Colon (tissue), 2 donors: ENCODE data around the gene GPC6.
"Not testable (repeated sequence)": the region's sequence is repeated elsewhere in the genome, so short reads cannot be mapped to it uniquely, and the experiment has no call there.

Source experiments
- FAIRE-seq: peaks from 2 replicates; lab custom pipeline; 2012; peaks lifted over from hg19 to GRCh38; lab: Jason Lieb, UNC
- donor health status: control.
- donor health status: control.

Gene GPC6

DNA sequence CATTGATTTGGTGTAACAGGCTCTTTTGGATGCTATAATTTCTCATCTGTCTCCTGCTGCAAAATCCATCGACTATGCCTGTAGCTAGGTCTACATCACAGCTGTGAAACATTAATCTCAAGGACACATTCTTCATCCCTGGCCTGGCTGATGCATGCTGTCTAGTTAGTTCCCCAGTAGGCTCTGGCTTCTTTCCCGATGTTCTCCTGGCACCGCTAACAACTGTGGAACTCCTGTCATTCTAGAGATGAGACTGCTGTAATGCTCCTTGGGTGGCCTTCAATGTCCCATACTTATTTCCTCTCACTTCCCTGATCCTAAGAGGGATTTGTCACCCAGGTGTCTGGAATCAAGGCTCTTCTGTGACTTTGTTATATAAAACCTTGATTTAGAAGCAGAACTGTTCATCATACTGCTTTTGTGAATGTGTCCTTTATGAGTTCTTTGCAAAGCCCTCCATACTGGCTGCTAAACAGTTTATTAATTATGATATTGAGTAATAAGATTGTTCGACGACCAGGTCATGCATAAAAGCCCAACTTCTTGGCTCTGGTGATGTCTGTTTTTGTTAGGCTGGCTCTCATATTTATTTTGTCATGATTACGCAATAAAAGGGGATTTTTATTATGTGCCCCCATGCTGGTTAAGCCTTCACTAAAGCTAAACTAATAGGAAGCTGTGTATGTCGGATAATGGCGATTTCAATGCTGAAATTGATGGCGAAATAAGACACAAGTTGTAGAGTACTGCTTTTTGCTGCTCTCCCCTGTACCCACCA is 1025.4 kb downstream of the GPC6 start:
- FAIRE-seq, result no peak

GRCh38 chr13:94254737-94255136 is 1028.1 kb downstream of the GPC6 start:
- FAIRE-seq, result no peak

DNA sequence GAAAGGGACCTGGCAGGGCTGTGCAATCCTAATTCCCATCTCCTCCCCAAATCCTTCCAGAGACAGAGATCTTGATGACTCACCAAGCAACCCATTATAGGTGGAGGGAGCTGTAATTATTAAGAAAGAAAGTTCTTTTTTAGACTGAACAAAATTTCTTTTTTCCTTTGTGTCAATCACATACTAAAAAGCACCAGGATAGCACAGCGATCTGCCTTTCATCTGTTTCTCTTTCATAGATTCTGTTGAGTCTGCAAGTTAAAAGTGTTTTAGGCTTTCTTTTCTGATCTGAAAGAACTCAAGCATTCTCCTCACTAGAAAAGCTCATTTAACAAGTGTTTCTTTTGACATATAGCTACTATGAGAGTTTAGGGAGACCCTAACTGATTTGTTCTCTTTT is 1030.1 kb downstream of the GPC6 start:
- FAIRE-seq, result no peak

DNA sequence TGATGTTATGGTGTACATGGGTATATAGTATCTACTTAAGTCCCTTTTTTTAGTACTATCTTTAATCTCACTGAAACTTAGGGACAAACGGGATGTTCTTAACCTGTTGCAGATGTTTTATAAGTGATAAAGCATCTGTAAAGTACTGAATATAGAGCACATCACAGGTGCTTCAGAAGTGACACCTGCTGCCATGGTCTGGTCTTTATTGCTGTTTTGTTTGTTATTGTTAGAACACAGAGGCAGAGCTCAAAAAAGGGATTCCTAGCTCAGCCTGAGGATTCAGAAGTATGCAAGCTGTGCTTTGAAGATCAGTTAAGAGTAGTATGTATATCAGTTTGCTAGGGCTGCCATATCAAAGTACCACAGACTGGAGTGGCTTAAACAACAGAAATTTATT is 1033.4 kb downstream of the GPC6 start:
- FAIRE-seq, result no peak

DNA sequence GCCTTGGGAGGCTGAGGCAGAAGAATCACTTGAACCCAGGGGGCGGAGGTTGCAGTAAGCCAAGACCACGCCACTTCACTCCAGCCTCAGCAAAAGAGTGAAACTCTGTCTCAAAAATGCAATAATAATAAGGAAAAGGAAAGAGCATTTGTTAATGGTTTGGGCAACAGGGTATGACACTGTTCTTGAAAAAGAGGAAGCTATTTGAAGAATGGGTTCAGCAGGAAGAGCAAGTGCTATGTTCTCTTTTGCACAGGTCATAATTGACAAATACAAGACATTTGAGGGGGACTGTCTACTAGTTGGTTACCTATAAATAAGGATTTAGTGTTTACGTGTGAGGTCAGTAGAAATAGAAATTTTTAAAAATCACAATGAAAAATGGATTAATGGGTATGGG is 1034.6 kb downstream of the GPC6 start:
- no peak for FAIRE-seq

DNA sequence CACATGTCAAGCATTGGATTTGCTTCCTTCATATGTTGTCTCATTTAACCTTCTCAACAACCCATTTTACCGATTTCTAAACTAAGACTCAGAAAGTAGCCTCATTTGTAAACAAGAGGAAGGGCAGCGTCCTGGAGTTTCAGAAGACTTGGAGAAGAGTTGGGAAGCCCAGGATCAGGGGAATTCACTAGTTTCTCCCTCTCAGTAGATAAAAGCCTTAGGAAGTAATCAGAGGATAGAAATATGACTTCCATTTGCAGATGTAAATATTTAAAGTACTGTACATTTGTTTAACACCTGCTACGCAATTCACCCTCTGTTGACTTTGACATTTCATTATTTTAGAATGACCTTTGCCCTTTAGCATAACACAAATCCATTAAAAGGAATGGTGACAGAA is 1036.4 kb downstream of the GPC6 start:
- FAIRE-seq, result no peak

- FAIRE-seq, result no peak
Measured at GRCh38 chr13:94267581-94268366, 1041.2 kb downstream of the GPC6 start.

DNA sequence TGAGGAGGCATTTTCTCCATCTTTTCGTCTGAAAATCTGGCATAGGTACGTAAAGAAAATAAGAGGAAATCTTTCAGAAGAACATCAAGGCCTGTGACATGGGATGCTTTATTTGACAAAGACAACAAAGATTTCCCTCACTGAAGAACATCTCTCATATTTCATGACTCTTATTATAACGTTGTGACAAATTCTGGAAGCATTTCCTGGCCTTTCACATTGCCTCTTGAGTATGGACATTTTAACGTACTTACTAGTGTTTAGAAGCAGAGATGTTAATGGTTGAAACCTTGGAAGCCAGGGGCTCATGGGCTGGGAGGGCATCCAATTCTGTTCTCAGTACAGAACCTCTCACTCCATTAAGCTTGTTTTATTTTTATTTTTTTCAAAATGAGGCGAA is 1042.1 kb downstream of the GPC6 start:
- FAIRE-seq, result no peak

GRCh38 chr13:94269557-94269956 is 1043.0 kb downstream of the GPC6 start:
- no peak for FAIRE-seq

DNA sequence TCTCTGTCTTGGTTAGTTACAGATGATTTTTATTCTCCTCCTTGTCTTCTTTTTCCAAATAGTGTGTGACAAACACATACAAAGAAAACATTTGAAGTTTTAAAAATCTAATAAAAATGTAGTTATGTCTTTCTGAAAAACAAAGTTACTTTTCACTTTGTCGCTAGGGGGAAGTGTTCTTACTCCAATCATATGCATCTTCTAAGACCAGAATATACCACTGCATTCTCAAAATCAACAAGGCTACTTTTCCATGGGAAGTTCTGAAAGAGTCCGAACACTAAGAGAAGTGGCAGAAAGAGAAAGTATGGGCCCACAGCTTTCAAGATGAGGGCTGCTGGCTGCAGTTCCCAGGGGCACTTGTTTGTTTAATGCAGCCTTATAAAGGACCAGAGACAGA is 1043.9 kb downstream of the GPC6 start:
- FAIRE-seq, result no peak

DNA sequence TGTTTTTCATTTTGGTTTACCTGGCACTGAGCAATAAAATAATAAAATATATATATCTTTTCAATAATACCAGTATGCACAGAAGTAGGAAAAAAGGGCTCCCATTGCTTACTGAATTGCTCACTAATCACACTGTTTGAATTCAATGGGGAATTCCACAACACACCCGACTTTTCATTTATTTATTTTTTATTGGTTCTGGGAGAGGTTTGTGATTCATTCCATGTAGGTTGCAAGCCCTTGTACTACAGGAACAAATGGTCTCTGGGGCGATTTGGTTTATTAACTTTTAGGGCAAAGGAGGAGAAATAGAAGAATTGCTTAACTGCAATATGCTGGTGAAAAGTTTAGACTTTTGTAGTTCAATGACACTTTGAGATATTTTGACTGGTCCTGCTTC is 1045.4 kb downstream of the GPC6 start:
- no peak for FAIRE-seq

- FAIRE-seq, result no peak
Measured at GRCh38 chr13:94280349-94280748, 1053.7 kb downstream of the GPC6 start.

GRCh38 chr13:94280845-94281244 is 1054.2 kb downstream of the GPC6 start:
- FAIRE-seq, result no peak

DNA sequence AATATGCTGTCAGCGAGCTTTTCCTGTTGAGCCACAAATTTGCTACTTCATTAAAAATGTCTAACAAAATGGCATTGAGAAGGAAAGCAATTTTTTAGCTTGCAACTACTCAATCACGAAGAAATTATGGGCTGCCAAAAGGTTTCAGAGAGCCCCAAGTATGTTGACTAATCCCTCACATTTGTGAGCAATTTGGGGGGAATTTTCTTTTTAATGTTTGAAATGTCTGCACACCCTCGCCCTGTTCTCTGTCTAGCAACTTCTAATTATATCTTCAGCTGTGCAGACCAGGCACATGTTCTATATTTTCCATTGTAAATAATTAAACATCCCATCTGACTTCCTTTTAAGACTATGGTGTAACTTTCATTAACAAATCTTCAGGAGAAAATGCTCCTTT is 1060.0 kb downstream of the GPC6 start:
- FAIRE-seq, result no peak

- FAIRE-seq, result no peak
Measured at GRCh38 chr13:94291631-94292322, 1065.2 kb downstream of the GPC6 start.

- FAIRE-seq, result no peak
Measured at GRCh38 chr13:94292323-94292640, 1065.7 kb downstream of the GPC6 start.

GRCh38 chr13:94296471-94296870 is 1069.9 kb downstream of the GPC6 start:
- no peak for FAIRE-seq

DNA sequence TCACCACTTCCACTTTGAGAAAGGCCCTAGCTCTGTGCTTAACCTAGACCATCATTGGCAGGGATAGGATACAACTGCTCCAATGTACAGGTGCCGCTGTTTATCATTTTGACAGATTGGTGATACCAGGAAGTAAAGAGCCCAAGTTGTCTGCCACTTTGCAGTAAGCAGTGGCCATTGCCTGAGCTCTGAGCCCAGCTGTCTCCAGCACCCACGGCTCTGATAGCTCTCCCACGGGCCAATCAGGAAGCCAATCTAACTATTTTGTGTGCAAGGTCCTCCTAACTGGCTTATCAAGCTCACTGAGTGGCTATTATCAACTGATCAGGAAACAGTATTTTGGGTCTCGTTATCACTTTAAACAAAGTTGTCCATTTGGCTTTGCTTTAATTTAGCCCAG is 1071.7 kb downstream of the GPC6 start:
- FAIRE-seq, result no peak

GRCh38 chr13:94300401-94300800 is 1073.8 kb downstream of the GPC6 start:
- FAIRE-seq, result no peak

- no peak for FAIRE-seq
Measured at GRCh38 chr13:94301487-94301886, 1074.9 kb downstream of the GPC6 start.

- not testable (repeated sequence) for FAIRE-seq
Measured at GRCh38 chr13:94302847-94303565, 1076.4 kb downstream of the GPC6 start.

- FAIRE-seq, result no peak
Measured at GRCh38 chr13:94303644-94304174, 1077.1 kb downstream of the GPC6 start.
